Aortic smooth muscle cell (primary cell): Measurements from ENCODE around the gene POU2F2. TPM values are rescaled to one million over a fixed set of nuclear protein-coding genes. Genes with fewer than 3 reads are reported as not detected.

Experiments
- total RNA-seq: library from RNA; depleted of rRNA; stranded (reverse); fragments of >200 nt; gene quantifications from 2 replicates; pipeline ENCODE4 v1.2.3, GENCODE V29; 2014

Gene POU2F2
- total RNA-seq, result 0.06 and 0.13 TPM in 2 replicates

GRCh38 chr19:42132030-42132628 lies at the start of gene POU2F2:
POU2F2 (minus strand) TSS chr19:42132446; CDS start chr19:42132411, 35 bp downstream.

GRCh38 chr19:42075616-42076379 lies 56.4 kb downstream of the POU2F2 start, which contains the start of gene ZNF574:
ZNF574 (plus strand) TSS chr19:42076166; CDS start chr19:42078607, 2,441 bp downstream.

GRCh38 chr19:42069619-42070351 lies 62.5 kb downstream of the POU2F2 start, which contains the start of gene GRIK5:
GRIK5 (minus strand) TSS chr19:42070206; CDS start chr19:42065770, 4,436 bp downstream.

Other genes starting within 250 kb of the POU2F2 start
- gene ARHGEF1, start 249.3 kb downstream of the POU2F2 start, total RNA-seq, result 24.2 and 29.1 TPM in 2 replicates
- 0.06 TPM in 1 of 2 replicates, not detected in the other for gene ERFL, start 204.0 kb downstream of the POU2F2 start, total RNA-seq
- gene RABAC1, start 173.1 kb downstream of the POU2F2 start, total RNA-seq, result 212 and 252 TPM in 2 replicates
- under 0.01 and 0.25 TPM in 2 replicates for gene ATP1A3, start 138.2 kb downstream of the POU2F2 start, total RNA-seq
- 3.4 and 5.9 TPM in 2 replicates for gene GRIK5, start 62.2 kb downstream of the POU2F2 start, total RNA-seq
- gene ZNF574, start 56.3 kb downstream of the POU2F2 start, total RNA-seq, result 7.0 and 10.0 TPM in 2 replicates
- 11.2 and 15.5 TPM in 2 replicates for gene DEDD2, start 85.2 kb upstream of the POU2F2 start, total RNA-seq
- 7.9 and 10.2 TPM in 2 replicates for gene ZNF526, start 87.9 kb upstream of the POU2F2 start, total RNA-seq
- 9.2 and 10.0 TPM in 2 replicates for gene GSK3A, start 110.2 kb upstream of the POU2F2 start, total RNA-seq
- 19.8 and 23.5 TPM in 2 replicates for gene ERF, start 122.7 kb upstream of the POU2F2 start, total RNA-seq
- gene CIC, start 136.8 kb upstream of the POU2F2 start, total RNA-seq, result 17.2 and 27.5 TPM in 2 replicates
- gene PRR19, start 169.7 kb upstream of the POU2F2 start, total RNA-seq, result 0.13 and 0.25 TPM in 2 replicates
- gene PAFAH1B3, start 170.2 kb upstream of the POU2F2 start, total RNA-seq, result 22.5 and 26.4 TPM in 2 replicates
- not detected in 2 replicates for gene TMEM145, start 180.9 kb upstream of the POU2F2 start, total RNA-seq
- 21.0 and 22.3 TPM in 2 replicates for gene MEGF8, start 193.2 kb upstream of the POU2F2 start, total RNA-seq